HepG2 (cell line): ENCODE results near the gene CARMIL1. TPM values are rescaled to one million over a fixed set of nuclear protein-coding genes. Genes with fewer than 3 reads are reported as not detected.

Source experiments
- ATAC-seq: fragments of 200-7000 bp; cut with Tn5 transposase; 3 replicates; pipeline ENCODE4 v1.9.1; 2020; ENCODE audit warnings: mild to moderate bottlenecking, moderate library complexity
- BruUV-seq: library from RNA; stranded (reverse); fragments of 400-500 nt; replicated peaks from 2 replicates; lab custom pipeline; 2021; lab: Mats Ljungman, UMichigan
- CTCF ChIA-PET: fragments of 300-600 bp; formaldehyde crosslinking; extraction: SDS; loops from one replicate; lab custom pipeline; 2021; ENCODE audit warnings: low total read pairs, inconsistent platforms, low intra/inter-chr PET ratio; lab: Yijun Ruan, JAX
- POLR2A ChIA-PET: fragments of 350-600 bp; sonication (Branson Sonifier 250); formaldehyde crosslinking; loops from one replicate; lab custom pipeline; 2020; ENCODE audit warnings: antibody characterized with exemption, inconsistent platforms; lab: Yijun Ruan, JAX
- DNase-seq: peaks from one replicate; pipeline ENCODE4 v3.0.0-alpha.2; 2015; ENCODE audit warnings: low spot score
- FAIRE-seq: peaks from 3 replicates; lab custom pipeline; 2011; peaks lifted over from hg19 to GRCh38; lab: Jason Lieb, UNC
- H2AFZ ChIP-seq: one replicate; pipeline ENCODE4 v1.6.1; 2011; ENCODE audit warnings: low read length, inconsistent platforms
- H3K27ac ChIP-seq: fragments of 300-600 bp; 3 replicates; pipeline ENCODE4 v1.8.0; 2011; ENCODE audit warnings: mixed run types, mild to moderate bottlenecking, mixed read lengths, low read length, inconsistent platforms; ENCODE audit not compliant: insufficient read depth; ENCODE audit errors: extremely low read length
- H3K27me3 ChIP-seq, 2 experiments: fragments of 200-600 bp in 1 of 2; 2 replicates in 1 of 2; 3 replicates in 1 of 2; pipeline versions ENCODE4 v1.6.0 to v1.8.0; 2011; ENCODE audit warnings: low read length in 2 of 2, mild to moderate bottlenecking in 2 of 2, moderate library complexity in 2 of 2, inconsistent platforms in 1 of 2; ENCODE audit not compliant: insufficient read depth in 2 of 2, control insufficient read depth in 1 of 2
- H3K36me3 ChIP-seq, 2 experiments: fragments of 200-600 bp in 1 of 2; replicated peaks in 1 of 2; 2 replicates in 1 of 2; 3 replicates in 1 of 2; pipeline versions ENCODE4 v1.5.1 to v1.8.0; 2011; ENCODE audit warnings: low read length in 2 of 2, inconsistent platforms in 1 of 2; ENCODE audit not compliant: insufficient read depth in 2 of 2, control insufficient read depth in 1 of 2
- H3K4me1 ChIP-seq: 2 replicates; pipeline ENCODE4 v1.5.1; 2012; ENCODE audit warnings: low read length, inconsistent platforms; ENCODE audit not compliant: insufficient read depth
- H3K4me2 ChIP-seq: 2 replicates; pipeline ENCODE4 v1.6.0; 2011; ENCODE audit warnings: low read depth, low read length, inconsistent platforms
- H3K4me3 ChIP-seq, 3 experiments: fragments of 200-600 bp in 1 of 3; sonication (generic), shearing (Covaris generic) in 1 of 3; replicated peaks in 1 of 3; 2 replicates each; pipeline ENCODE4 v1.5.1; 2011 to 2016; ENCODE audit warnings: low read length in 3 of 3, inconsistent platforms in 2 of 3, low read depth in 2 of 3, mild to moderate bottlenecking in 2 of 3, control low read depth in 1 of 3, mixed read lengths in 1 of 3; ENCODE audit not compliant: insufficient read depth in 1 of 3
- H3K79me2 ChIP-seq: one replicate; pipeline ENCODE4 v1.6.1; 2011; ENCODE audit warnings: low read length, inconsistent platforms; ENCODE audit not compliant: insufficient read depth
- H3K9ac ChIP-seq: 2 replicates; pipeline ENCODE4 v1.6.0; 2011; ENCODE audit warnings: mild to moderate bottlenecking, low read depth, low read length, inconsistent platforms; ENCODE audit not compliant: insufficient read depth
- H3K9me3 ChIP-seq: 2 replicates; pipeline ENCODE4 v1.5.1; 2012; ENCODE audit warnings: mild to moderate bottlenecking, low read length
- H4K20me1 ChIP-seq: 2 replicates; pipeline ENCODE4 v1.6.0; 2011; ENCODE audit warnings: inconsistent platforms, mild to moderate bottlenecking, low read length, moderate library complexity; ENCODE audit not compliant: insufficient read depth
- CAMTA2 ChIP-seq: sonication (generic); formaldehyde crosslinking; IDR thresholded peaks from 2 replicates; pipeline ENCODE4 v1.4.0; 2020; ENCODE audit warnings: mild to moderate bottlenecking, missing genetic modification reagents, borderline replicate concordance
- CEBPG ChIP-seq: IDR thresholded peaks from 2 replicates; pipeline ENCODE4 v1.6.1; 2016
- FOXO1 ChIP-seq: sonication (generic); formaldehyde crosslinking; IDR thresholded peaks from 2 replicates; pipeline ENCODE4 v1.4.0; 2020; ENCODE audit warnings: missing genetic modification reagents
- HNRNPK ChIP-seq: fragments of 200-400 bp; formaldehyde crosslinking; IDR thresholded peaks from 2 replicates; pipeline ENCODE4 v1.6.1; 2018; ENCODE audit warnings: low read length, low read depth, moderate library complexity, mild to moderate bottlenecking; ENCODE audit not compliant: poor library complexity, severe bottlenecking
- NONO ChIP-seq, 2 experiments: fragments of 450-650 bp in 1 of 2; sonication (generic) in 1 of 2; formaldehyde crosslinking in 1 of 2; IDR thresholded peaks in 1 of 2; conservative IDR thresholded peaks in 1 of 2; 2 replicates each; pipeline versions ENCODE4 v1.6.1 to v1.8.0; 2017 to 2022; ENCODE audit warnings: mild to moderate bottlenecking in 1 of 2, missing genetic modification reagents in 1 of 2, moderate library complexity in 1 of 2
- POLR2AphosphoS2 ChIP-seq: IDR thresholded peaks from 2 replicates; pipeline ENCODE4 v1.6.1; 2011; ENCODE audit warnings: low read depth, low read length, improper control_type of control experiment
- RFX1 ChIP-seq: fragments of 450-650 bp; IDR thresholded peaks from 2 replicates; pipeline ENCODE4 v1.6.1; 2017
- SMC3 ChIP-seq: IDR thresholded peaks from 2 replicates; pipeline ENCODE4 v1.6.1; 2011; ENCODE audit warnings: low read length, improper control_type of control experiment
- SP5 ChIP-seq: IDR thresholded peaks from 2 replicates; pipeline ENCODE4 v1.6.1; 2016; ENCODE audit warnings: low read depth, borderline replicate concordance
- SRF ChIP-seq: IDR thresholded peaks from 2 replicates; pipeline ENCODE4 v1.6.1; 2011; ENCODE audit warnings: mild to moderate bottlenecking, low read depth, low read length, moderate library complexity
- SYNCRIP ChIP-seq: fragments of 200-400 bp; formaldehyde crosslinking; IDR thresholded peaks from 2 replicates; pipeline ENCODE4 v1.6.1; 2018; ENCODE audit warnings: mild to moderate bottlenecking, low read depth, low read length; ENCODE audit not compliant: insufficient read depth
- TGIF2 ChIP-seq: IDR thresholded peaks from 2 replicates; pipeline ENCODE4 v1.6.1; 2016; ENCODE audit warnings: control low read depth, missing compliant biosample characterization
- ZNF17 ChIP-seq: sonication (generic); formaldehyde crosslinking; IDR thresholded peaks from 2 replicates; pipeline ENCODE4 v1.5.0; 2020; ENCODE audit warnings: mild to moderate bottlenecking, missing genetic modification reagents
- ZNF382 ChIP-seq: sonication (generic); formaldehyde crosslinking; IDR thresholded peaks from 2 replicates; pipeline ENCODE4 v1.5.0; 2020; ENCODE audit warnings: missing genetic modification reagents, mild to moderate bottlenecking, borderline replicate concordance
- ZNF629 ChIP-seq: sonication (generic); formaldehyde crosslinking; conservative IDR thresholded peaks from 2 replicates; pipeline ENCODE4 v1.5.0; 2020; ENCODE audit warnings: missing genetic modification reagents
- ZNF775 ChIP-seq: sonication (generic); formaldehyde crosslinking; IDR thresholded peaks from 2 replicates; pipeline ENCODE4 v1.4.0; 2020; ENCODE audit warnings: missing genetic modification reagents, mild to moderate bottlenecking, moderate library complexity, borderline replicate concordance
- ZNF839 ChIP-seq: sonication (generic); formaldehyde crosslinking; IDR thresholded peaks from 2 replicates; pipeline ENCODE4 v1.4.0; 2020; ENCODE audit warnings: missing genetic modification reagents, mild to moderate bottlenecking, borderline replicate concordance
- WGBS: methylation state at CpG from one replicate; pipeline ENCODE4 v1.1.6; 2017; ENCODE audit warnings: low lambda C conversion rate; 5-methylcytosine and 5-hydroxymethylcytosine counted together
- in situ Hi-C: cut with HindIII; loops from 2 replicates; pipeline ENCODE4 v1.10.0; 2017; ENCODE audit warnings: low pct_unique_long_range_greater_than_20kb; ENCODE audit not compliant: extremely low pct_ligation_motif_present
- intact Hi-C: fragments of 100-400 bp; cut with micrococcal nuclease; formaldehyde crosslinking; loops from one replicate; pipeline ENCODE4 v1.10.0; 2022; ENCODE audit not compliant: unreplicated experiment
- polyA plus RNA-seq, 8 experiments: library from polyadenylated mRNA; depleted of rRNA in 3 of 8; stranded (reverse) in 7 of 8; unstranded in 1 of 8; fragments of >200 nt; fragmentation: Illumina TruSeq in 4 of 8; extraction: Trizol in 4 of 8; gene quantifications; 2 replicates each; pipeline versions ENCODE4 v1.2.1 to v1.2.3, GENCODE V29; 2011 to 2016; ENCODE audit warnings: low read depth in 4 of 8, missing spikeins in 1 of 8, mixed read lengths in 1 of 8; ENCODE audit not compliant: insufficient read depth in 1 of 8
- total RNA-seq, 5 experiments: library from RNA; depleted of rRNA; stranded (reverse); fragments of >200 nt; fragmentation: Illumina TruSeq; extraction: Trizol; gene quantifications; 2 replicates each; pipeline ENCODE4 v1.2.3, GENCODE V29; 2016; ENCODE audit warnings: low read depth in 1 of 5
- TF ChIP-seq, protein P1 (sequence below): sonication (generic); formaldehyde crosslinking; IDR thresholded peaks from 2 replicates; pipeline ENCODE4 v1.4.0; 2020; ENCODE audit warnings: mild to moderate bottlenecking, low read depth, missing genetic modification reagents

Gene CARMIL1
- total and polyA plus RNA-seq, 2 of the 13 experiments (the other 11 are each of a cell fraction or from before 2014, with no cell fraction given), result 1.8 to 2.6 TPM

DNA sequence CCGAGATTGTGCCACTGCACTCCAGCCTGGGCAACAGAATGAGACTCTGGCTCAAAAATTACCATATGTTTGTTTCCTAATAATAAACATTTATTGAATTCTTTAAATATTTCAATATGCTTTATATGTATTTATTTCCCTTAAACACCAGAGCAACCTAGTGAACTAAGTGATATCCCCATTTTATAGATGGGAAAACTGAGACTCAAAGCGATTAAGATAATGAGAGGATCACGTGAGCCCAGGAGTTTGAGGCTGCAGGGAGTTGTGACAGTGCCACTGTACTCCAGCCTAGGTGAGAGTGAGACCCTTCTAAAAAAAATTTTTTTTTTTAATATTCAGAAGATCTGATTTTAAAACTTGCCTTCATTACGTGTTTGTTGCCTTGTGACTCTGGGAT, 19.4 kb upstream of the CARMIL1 start:
- DNase-seq (no peak), ATAC-seq (no peak), FAIRE-seq (no peak)
- H3K79me2 ChIP-seq, result no peaks in the 10 kb centered on the region
- H3K27me3 ChIP-seq, result no peaks in the 10 kb centered on the region
- no peak overlapping the region for H3K4me3 ChIP-seq
- no peaks in the 10 kb centered on the region for H3K9me3 ChIP-seq
- H4K20me1 ChIP-seq, result no peaks in the 10 kb centered on the region
- no peak overlapping the region for H2AFZ ChIP-seq
- peak; percentile 77 for TF ChIP-seq ZNF629 (CRISPR knock-in tag)
- no peak for TF ChIP-seq CEBPG (CRISPR knock-in tag)
- no TSS peak for BruUV-seq
- 44% methylated on average over 4 of the region's 4 CpGs for WGBS
- H3K9ac ChIP-seq, result no peak overlapping the region
- H3K36me3 ChIP-seq, result no peaks in the 10 kb centered on the region
- H3K4me2 ChIP-seq, result no peak overlapping the region
- no peaks in the 10 kb centered on the region for H3K4me1 ChIP-seq
- POLR2A ChIA-PET, result no interaction called here
- H3K27ac ChIP-seq, result no peak overlapping the region
- intact Hi-C loops, result no loop called here
- CTCF ChIA-PET, result no interaction called here
- in situ Hi-C loops, result loop anchor here (25.0 kb wide), 1 partner anchor 628 kb away; no protein-coding TSS in a partner anchor

DNA sequence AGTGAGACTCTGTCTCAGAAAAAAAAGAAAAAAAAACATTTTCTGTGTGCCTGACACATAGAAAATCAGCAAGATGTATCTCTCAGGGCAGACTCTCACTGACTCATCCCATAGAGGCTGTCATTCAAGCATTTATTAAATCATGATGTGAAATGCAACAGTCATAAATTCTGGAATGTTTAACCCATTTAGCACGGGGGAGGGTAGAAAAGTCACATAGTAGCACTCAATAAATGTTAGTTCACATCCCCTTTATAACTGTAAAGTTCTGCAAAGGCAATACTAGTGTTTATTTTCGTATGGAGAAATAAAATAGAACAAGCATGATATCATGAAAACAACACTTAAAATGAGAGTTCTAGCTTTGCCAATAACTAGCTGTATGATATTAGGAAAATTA, 15.5 kb upstream of the CARMIL1 start:
- Histone ChIP-seq H2AFZ (no peak overlapping the region), H3K4me1 (no peaks in the 10 kb centered on the region), H3K79me2 (no peaks in the 10 kb centered on the region), H3K9me3 (no peaks in the 10 kb centered on the region), H4K20me1 (no peaks in the 10 kb centered on the region), H3K27me3 (no peaks in the 10 kb centered on the region), H3K9ac (no peak overlapping the region), H3K4me2 (no peak overlapping the region), H3K4me3 (no peak overlapping the region), H3K27ac (no peak overlapping the region), H3K36me3 (no peaks in the 10 kb centered on the region)
- DNase-seq (no peak), ATAC-seq (no peak), FAIRE-seq (no peak)
- no TSS peak for BruUV-seq
- TF ChIP-seq ZNF17 (CRISPR knock-in tag) (no peak), ZNF775 (no peak), ZNF839 (CRISPR knock-in tag) (no peak), POLR2AphosphoS2 (no peak), FOXO1 (CRISPR knock-in tag) (no peak), RFX1 (no peak), ZNF382 (CRISPR knock-in tag) (no peak), TGIF2 (CRISPR knock-in tag) (no peak), SRF (no peak), SYNCRIP (no peak), NONO (IDR thresholded peaks at IDR 0.05) (no peak), NONO (CRISPR knock-in tag; conservative IDR thresholded peaks at IDR 0.05) (no peak), HNRNPK (no peak), CAMTA2 (CRISPR knock-in tag) (no peak), SP5 (CRISPR knock-in tag) (no peak), SMC3 (no peak)
- TF ChIP-seq, protein P1, sequence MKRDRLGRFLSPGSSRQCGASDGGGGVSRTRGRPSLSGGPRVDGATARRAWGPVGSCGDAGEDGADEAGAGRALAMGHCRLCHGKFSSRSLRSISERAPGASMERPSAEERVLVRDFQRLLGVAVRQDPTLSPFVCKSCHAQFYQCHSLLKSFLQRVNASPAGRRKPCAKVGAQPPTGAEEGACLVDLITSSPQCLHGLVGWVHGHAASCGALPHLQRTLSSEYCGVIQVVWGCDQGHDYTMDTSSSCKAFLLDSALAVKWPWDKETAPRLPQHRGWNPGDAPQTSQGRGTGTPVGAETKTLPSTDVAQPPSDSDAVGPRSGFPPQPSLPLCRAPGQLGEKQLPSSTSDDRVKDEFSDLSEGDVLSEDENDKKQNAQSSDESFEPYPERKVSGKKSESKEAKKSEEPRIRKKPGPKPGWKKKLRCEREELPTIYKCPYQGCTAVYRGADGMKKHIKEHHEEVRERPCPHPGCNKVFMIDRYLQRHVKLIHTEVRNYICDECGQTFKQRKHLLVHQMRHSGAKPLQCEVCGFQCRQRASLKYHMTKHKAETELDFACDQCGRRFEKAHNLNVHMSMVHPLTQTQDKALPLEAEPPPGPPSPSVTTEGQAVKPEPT (CRISPR knock-in tag), result no peak
- 2% methylated on average over 2 of the region's 2 CpGs for WGBS
- CTCF ChIA-PET, result no interaction called here
- in situ Hi-C loops, result loop anchor here (25.0 kb wide), 1 partner anchor 624 kb away; no protein-coding TSS in a partner anchor
- intact Hi-C loops, result no loop called here
- POLR2A ChIA-PET, result no interaction called here
